ENCODE results near the gene FOXJ3.

GRCh38 chr1:42340093-42340492, 5.1 kb upstream of the FOXJ3 start:
- TF ChIP-seq CTCF (IDR thresholded peaks at IDR 0.05 in 4 of 5, conservative IDR thresholded peaks at IDR 0.05 in 1 of 5): no peak
- TF ChIP-seq POLR2A (IDR thresholded peaks at IDR 0.05): no peak
